ENCODE results near the gene NANOS2. TPM values are rescaled to one million over a fixed set of nuclear protein-coding genes. Genes with fewer than 3 reads are reported as not detected.

NANOS2 gene
- not detected for total RNA-seq

DNA sequence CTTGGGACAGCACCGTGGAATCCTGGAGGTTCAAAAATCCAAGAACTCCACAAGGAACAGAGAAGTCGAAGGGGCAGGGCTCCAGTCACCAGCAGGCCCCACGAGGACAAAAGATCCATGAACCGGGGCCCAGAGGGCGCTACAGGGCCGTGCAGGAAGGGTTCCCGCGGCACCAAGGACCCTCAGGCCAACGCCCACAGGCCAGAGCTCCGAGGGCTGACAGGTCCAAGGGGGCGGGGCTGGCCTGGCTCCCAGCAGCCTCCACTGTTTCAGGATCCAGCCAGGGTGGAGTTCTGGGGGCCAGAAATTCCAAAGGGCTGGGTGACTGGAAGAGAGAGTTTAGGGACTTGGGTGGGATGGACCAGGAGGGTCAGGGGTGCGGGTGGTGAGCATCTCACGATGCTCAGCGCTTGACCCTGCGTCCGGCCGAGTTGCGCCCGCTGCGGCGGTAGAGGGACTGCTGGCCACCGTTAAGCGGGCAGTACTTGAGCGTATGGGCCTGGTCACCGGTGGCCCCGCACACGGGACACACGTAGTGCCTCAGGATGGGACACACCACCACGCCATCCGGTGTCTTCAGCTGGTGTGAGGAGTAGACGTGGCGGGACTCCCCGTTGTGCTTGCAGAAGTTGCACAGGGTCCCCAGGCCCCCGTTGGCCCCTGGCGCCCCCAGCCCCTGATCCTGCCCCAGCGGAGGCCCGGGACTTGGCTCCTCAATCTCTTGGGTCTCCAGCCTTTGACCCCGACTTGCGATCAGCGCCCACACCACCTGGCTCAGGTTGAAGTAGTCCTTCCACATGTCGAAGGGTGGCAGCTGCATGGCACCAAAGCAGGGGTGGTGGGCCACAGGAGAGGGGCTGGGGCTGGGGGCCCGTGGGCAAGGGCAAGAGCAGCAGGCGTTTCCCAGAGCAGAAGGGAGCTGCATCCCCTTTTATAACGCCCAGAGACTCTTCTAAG lies at the start of gene NANOS2:
Gene NANOS2, minus strand, starts transcription at position 905 of the 957 bp plus-strand sequence. Its CDS starts 85 bp downstream, at position 820.
- intact Hi-C loops (cut with DNase I): no loop called here
- Histone ChIP-seq H3K4me3 (no peak within 1 kb of the TSS), H3K27me3 (no peaks in the 10 kb centered on the region), H3K36me3 (no peaks in the 10 kb centered on the region), H3K4me1 (no peaks in the 10 kb centered on the region), H3K27ac (no peak within 1 kb of the TSS), H3K9me3 (no peaks in the 10 kb centered on the region)
- DNase-seq (ENCODE audit: low spot score in 2 of 2): no peak
- TF ChIP-seq, protein P1, sequence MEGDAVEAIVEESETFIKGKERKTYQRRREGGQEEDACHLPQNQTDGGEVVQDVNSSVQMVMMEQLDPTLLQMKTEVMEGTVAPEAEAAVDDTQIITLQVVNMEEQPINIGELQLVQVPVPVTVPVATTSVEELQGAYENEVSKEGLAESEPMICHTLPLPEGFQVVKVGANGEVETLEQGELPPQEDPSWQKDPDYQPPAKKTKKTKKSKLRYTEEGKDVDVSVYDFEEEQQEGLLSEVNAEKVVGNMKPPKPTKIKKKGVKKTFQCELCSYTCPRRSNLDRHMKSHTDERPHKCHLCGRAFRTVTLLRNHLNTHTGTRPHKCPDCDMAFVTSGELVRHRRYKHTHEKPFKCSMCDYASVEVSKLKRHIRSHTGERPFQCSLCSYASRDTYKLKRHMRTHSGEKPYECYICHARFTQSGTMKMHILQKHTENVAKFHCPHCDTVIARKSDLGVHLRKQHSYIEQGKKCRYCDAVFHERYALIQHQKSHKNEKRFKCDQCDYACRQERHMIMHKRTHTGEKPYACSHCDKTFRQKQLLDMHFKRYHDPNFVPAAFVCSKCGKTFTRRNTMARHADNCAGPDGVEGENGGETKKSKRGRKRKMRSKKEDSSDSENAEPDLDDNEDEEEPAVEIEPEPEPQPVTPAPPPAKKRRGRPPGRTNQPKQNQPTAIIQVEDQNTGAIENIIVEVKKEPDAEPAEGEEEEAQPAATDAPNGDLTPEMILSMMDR (IDR thresholded peaks at IDR 0.05): no peak

DNA sequence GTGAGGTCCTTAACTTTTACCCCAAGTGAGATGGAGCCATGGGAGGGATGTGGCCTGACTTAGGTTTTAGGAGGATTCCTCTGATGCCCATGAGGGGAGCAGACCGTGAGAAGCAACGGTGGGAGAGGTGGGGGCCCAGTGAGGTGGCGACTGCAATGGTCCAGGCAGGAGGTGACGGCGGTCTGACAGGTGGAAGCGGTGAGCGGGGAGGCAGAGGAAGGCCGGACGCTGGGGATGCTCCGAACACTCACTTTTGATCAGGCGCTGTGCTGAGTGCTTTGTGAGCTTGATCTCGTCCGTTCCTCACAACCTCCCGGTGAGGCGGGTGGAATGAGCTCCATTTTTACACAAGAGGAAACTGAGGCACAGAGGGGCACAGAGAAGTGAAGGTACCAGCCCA lies 47.4 kb upstream of the NANOS2 start:
- no peaks in the 10 kb centered on the region for H3K36me3 ChIP-seq
- TF ChIP-seq, protein P1 (IDR thresholded peaks at IDR 0.05): no peak
- no peaks in the 10 kb centered on the region for H3K27me3 ChIP-seq
- no peaks in the 10 kb centered on the region for H3K4me1 ChIP-seq
- no peaks in the 10 kb centered on the region for H3K9me3 ChIP-seq
- DNase-seq (ENCODE audit: low spot score in 2 of 2): no peak
- no peak overlapping the region for H3K4me3 ChIP-seq
- intact Hi-C loops (cut with DNase I): no loop called here
- H3K27ac ChIP-seq: no peak overlapping the region

DNA sequence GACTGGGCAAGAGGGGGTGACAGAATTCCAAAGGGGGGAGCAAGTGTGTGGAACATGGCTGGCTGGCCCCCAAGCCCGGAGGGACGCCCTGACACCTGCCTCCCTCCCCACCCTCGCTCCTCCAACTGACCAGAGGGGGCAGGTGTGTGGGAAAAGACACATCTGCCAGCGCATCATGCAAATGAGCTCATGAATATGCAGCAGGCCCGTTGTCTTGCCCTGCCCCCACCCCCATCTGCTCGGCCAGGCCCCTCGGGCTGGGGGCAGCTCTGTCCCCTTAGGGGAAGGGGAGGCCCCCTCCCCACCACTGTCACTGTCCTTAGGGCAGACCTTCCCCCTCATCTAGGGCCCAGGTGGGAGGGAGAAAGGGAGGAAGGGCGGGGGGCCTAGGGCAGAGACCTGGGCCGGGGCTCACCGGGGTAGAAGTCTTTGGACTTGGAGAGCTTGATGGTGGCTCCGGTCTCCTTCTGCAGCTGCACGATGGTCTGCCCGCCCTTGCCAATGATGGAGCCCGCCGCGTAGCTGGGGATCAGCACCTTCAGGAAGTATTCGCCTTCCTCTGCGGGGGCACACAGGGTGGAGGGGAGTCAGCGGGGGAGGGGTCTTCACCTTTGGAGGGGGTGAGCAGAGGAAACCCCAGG lies 46.1 kb upstream of the NANOS2 start:
- TF ChIP-seq, protein P1 (IDR thresholded peaks at IDR 0.05): no peak
- H3K27ac ChIP-seq: no peak overlapping the region
- intact Hi-C loops (cut with DNase I): no loop called here
- no peak overlapping the region for H3K4me3 ChIP-seq
- H3K4me1 ChIP-seq: no peaks in the 10 kb centered on the region
- no peak for DNase-seq (ENCODE audit: low spot score in 2 of 2)
- no peaks in the 10 kb centered on the region for H3K27me3 ChIP-seq
- H3K9me3 ChIP-seq: no peaks in the 10 kb centered on the region
- H3K36me3 ChIP-seq: no peaks in the 10 kb centered on the region

DNA sequence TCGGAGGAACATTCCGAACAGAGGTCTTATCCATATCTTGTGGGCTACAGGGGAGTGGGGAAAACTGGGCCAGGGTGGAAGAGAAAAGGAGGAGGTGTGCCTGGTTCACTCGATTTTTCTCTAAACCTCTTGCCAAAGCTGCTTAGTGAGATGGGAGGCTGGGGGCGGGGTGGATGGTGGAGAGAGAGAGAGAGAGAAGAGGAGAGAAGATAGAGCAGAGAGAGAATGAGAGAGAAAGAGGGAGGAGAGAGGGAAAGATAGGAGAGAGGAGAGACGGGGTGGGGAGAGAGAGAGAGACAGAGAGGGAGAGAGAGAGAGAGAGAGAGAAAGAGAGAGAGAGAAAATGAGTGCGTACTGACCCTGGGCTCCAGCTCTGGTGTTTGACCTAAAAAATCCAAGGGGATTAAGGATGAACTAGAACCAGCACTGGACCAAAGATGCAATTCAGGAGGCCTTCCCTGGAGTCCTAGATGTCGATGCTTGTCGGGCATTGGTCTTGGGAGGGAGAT lies 45.0 kb upstream of the NANOS2 start:
- intact Hi-C loops (cut with DNase I): no loop called here
- H3K27me3 ChIP-seq: no peaks in the 10 kb centered on the region
- H3K4me1 ChIP-seq: no peaks in the 10 kb centered on the region
- no peaks in the 10 kb centered on the region for H3K9me3 ChIP-seq
- no peak overlapping the region for H3K27ac ChIP-seq
- DNase-seq (ENCODE audit: low spot score in 2 of 2): no peak
- no peaks in the 10 kb centered on the region for H3K36me3 ChIP-seq
- TF ChIP-seq, protein P1 (IDR thresholded peaks at IDR 0.05): no peak
- no peak overlapping the region for H3K4me3 ChIP-seq

DNA sequence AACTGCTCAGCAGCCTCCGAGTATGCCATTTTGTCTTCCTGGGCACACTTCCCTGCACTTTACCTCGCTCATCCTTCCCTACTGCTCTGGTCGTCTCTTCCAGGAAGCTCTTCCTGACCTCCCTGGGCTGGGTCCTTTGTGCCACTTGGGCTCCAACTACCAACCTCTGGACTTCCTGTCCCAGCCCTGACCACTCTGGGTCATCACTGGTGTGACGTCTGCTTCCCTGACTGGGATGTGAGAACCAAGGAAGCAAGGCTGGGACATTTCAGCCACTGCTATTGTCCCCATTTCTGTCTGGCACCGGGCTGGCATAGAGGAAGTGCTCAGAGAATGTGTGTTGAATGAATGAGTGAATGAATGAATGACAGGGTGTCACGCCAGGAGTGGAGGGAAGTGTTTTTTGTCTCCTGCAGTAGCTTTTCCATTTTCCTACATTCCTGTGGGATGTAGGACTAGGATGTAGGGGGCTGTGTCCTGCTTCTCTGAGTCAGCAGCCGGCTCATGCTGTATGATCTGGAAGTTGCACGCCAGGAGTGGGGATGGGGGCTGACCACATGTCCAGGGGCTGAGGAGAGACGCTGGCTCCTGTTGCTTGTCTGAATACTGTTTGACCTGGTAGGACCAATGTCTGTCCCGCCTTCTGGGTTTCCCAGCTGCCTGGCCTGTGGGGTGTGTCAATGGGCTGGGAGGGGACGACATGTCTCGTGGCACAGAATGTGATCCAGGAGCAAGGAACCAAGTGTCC lies 44.4 kb upstream of the NANOS2 start:
- no peaks in the 10 kb centered on the region for H3K4me1 ChIP-seq
- no peak overlapping the region for H3K27ac ChIP-seq
- H3K27me3 ChIP-seq: no peaks in the 10 kb centered on the region
- intact Hi-C loops (cut with DNase I): no loop called here
- no peaks in the 10 kb centered on the region for H3K36me3 ChIP-seq
- H3K9me3 ChIP-seq: no peaks in the 10 kb centered on the region
- TF ChIP-seq, protein P1 (IDR thresholded peaks at IDR 0.05): no peak
- H3K4me3 ChIP-seq: no peak overlapping the region
- no peak for DNase-seq (ENCODE audit: low spot score in 2 of 2)

Measured in ascending aorta (tissue), 2 donors.